ENCODE data around the gene FLRT1.

The FLRT1 gene

GRCh38 chr11:64025205-64025604 lies 10.5 kb upstream of the FLRT1 start:
- Histone ChIP-seq H3K9ac (ENCODE audit: low read length) (no peak overlapping the region), H3K9me3 (ENCODE audit: insufficient read depth, low read length) (no peaks in the 10 kb centered on the region), H3K27me3 (ENCODE audit: low read length) (no peaks in the 10 kb centered on the region), H2AFZ (ENCODE audit: low read depth, low read length, severe bottlenecking) (no peak overlapping the region), H3F3A (ENCODE audit: insufficient read depth) (no peaks in the 10 kb centered on the region), H3K4me2 (ENCODE audit: low read depth, low read length, poor library complexity, severe bottlenecking) (no peak overlapping the region), H4K20me1 (ENCODE audit: low read depth, low read length) (no peaks in the 10 kb centered on the region), H3K4me3 (ENCODE audit: insufficient read depth, low read length, poor library complexity, severe bottlenecking) (no peak overlapping the region), H3K36me3 (ENCODE audit: low read length) (no peaks in the 10 kb centered on the region), H3K79me2 (ENCODE audit: insufficient read depth, low read length) (no peaks in the 10 kb centered on the region), H3K27ac (ENCODE audit: low read depth, low read length) (no peak overlapping the region), H3K9me2 (replicated peaks; ENCODE audit: insufficient read depth, low read length) (no peaks in the 10 kb centered on the region)
- no peak for TF ChIP-seq CTCF (IDR thresholded peaks at IDR 0.05; ENCODE audit: insufficient read depth, low read length, poor library complexity, severe bottlenecking)
- no peak for TF ChIP-seq EZH2phosphoT487 (conservative IDR thresholded peaks at IDR 0.05; ENCODE audit: low read length)

- Histone ChIP-seq H3K36me3 (ENCODE audit: low read length) (no peaks in the 10 kb centered on the region), H3K79me2 (ENCODE audit: insufficient read depth, low read length) (no peaks in the 10 kb centered on the region), H3F3A (ENCODE audit: insufficient read depth) (no peaks in the 10 kb centered on the region), H3K27ac (ENCODE audit: low read depth, low read length) (no peak overlapping the region), H3K4me2 (ENCODE audit: low read depth, low read length, poor library complexity, severe bottlenecking) (no peak overlapping the region), H2AFZ (ENCODE audit: low read depth, low read length, severe bottlenecking) (no peak overlapping the region), H3K27me3 (ENCODE audit: low read length) (no peaks in the 10 kb centered on the region), H3K9me3 (ENCODE audit: insufficient read depth, low read length) (no peaks in the 10 kb centered on the region), H3K9ac (ENCODE audit: low read length) (no peak overlapping the region), H4K20me1 (ENCODE audit: low read depth, low read length) (no peaks in the 10 kb centered on the region), H3K4me3 (ENCODE audit: insufficient read depth, low read length, poor library complexity, severe bottlenecking) (no peak overlapping the region), H3K9me2 (replicated peaks; ENCODE audit: insufficient read depth, low read length) (no peaks in the 10 kb centered on the region)
- TF ChIP-seq CTCF (IDR thresholded peaks at IDR 0.05; ENCODE audit: insufficient read depth, low read length, poor library complexity, severe bottlenecking) (no peak), EZH2phosphoT487 (conservative IDR thresholded peaks at IDR 0.05; ENCODE audit: low read length) (no peak)
These were observed 9.0 kb upstream of the FLRT1 start for GRCh38 chr11:64026575-64027205.

- H3K4me3 ChIP-seq (ENCODE audit: insufficient read depth, low read length, poor library complexity, severe bottlenecking), result no peak overlapping the region
- H2AFZ ChIP-seq (ENCODE audit: low read depth, low read length, severe bottlenecking), result no peak overlapping the region
- TF ChIP-seq CTCF (IDR thresholded peaks at IDR 0.05; ENCODE audit: insufficient read depth, low read length, poor library complexity, severe bottlenecking) (no peak), EZH2phosphoT487 (conservative IDR thresholded peaks at IDR 0.05; ENCODE audit: low read length) (no peak)
- H3K27ac ChIP-seq (ENCODE audit: low read depth, low read length), result no peak overlapping the region
- H3K9ac ChIP-seq (ENCODE audit: low read length), result no peak overlapping the region
- no peaks in the 10 kb centered on the region for H3K36me3 ChIP-seq (ENCODE audit: low read length)
- H3F3A ChIP-seq (ENCODE audit: insufficient read depth), result no peaks in the 10 kb centered on the region
- no peaks in the 10 kb centered on the region for H4K20me1 ChIP-seq (ENCODE audit: low read depth, low read length)
- no peaks in the 10 kb centered on the region for H3K79me2 ChIP-seq (ENCODE audit: insufficient read depth, low read length)
- no peaks in the 10 kb centered on the region for H3K9me3 ChIP-seq (ENCODE audit: insufficient read depth, low read length)
- no peak overlapping the region for H3K4me2 ChIP-seq (ENCODE audit: low read depth, low read length, poor library complexity, severe bottlenecking)
- H3K9me2 ChIP-seq (replicated peaks; ENCODE audit: insufficient read depth, low read length), result no peaks in the 10 kb centered on the region
- H3K27me3 ChIP-seq (ENCODE audit: low read length), result no peaks in the 10 kb centered on the region
These were observed 7.9 kb upstream of the FLRT1 start for GRCh38 chr11:64027651-64028397.

All from SU-DHL-6 (cell line).